Measurements from ENCODE around the gene BCL11A. TPM values are rescaled to one million over a fixed set of nuclear protein-coding genes. Genes with fewer than 3 reads are reported as not detected.

BCL11A gene
- total and polyA plus RNA-seq, 2 of the 13 experiments (the other 11 are each of a cell fraction or from before 2014, with no cell fraction given) = not detected

DNA sequence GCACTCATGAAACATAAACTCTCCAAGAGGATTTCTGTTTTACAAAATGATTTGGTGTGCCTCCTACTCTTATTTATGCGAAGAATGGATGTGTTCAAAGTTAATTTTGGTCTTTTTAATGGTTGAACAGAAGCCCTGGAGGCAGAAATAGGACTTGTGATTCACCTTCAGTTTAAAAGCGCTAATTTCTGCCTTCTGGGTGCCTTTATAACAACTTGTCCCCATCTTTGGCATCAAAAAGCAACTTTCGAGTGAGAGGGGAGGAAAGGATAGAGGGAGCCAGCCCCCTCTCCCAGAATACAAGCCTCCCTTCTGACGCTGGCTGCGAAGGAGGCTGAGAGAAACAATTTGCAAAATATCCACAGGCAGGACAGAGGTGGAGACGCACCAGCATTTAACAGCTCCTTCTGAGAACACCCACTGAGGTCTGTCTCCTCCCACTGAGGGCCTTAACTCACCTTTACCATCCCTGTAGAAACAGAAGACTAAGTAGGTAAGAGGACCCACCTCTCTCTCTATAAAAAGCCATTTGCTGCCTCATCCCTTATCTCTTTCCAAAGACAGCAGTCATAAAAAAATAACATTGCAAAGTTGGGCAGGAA lies 24.3 kb upstream of the BCL11A start (continued):
- TF ChIP-seq ZNF709 (CRISPR knock-in tag; IDR thresholded peaks at IDR 0.05) (no peak), ZNF343 (CRISPR knock-in tag; IDR thresholded peaks at IDR 0.05) (no peak), MBD4 (IDR thresholded peaks at IDR 0.05; ENCODE audit: borderline replicate concordance, low read length) (no peak), RBM22 (optimal IDR thresholded peaks at IDR 0.05; ENCODE audit: low read length) (no peak)

DNA sequence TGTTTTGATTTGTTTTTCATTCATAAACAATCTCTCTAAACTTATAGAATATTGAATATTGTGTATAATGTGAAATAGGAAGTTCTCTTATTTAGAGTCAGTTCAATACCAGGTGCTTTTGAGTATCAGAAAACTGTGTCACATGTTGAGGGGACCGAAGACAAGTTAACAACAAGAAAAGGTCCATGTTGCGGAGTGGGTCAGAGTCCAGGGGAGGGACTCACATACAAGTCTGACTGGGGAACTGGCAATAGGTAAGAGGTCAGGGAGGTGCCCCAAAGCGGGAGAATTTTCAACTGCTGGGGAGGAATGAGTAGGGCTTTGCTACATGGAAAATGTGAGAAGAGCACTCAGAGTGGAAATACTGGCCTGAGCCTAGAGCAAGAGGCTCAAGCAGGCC lies 19.8 kb upstream of the BCL11A start:
- no peak overlapping the region for H3K9ac ChIP-seq (ENCODE audit: insufficient read depth, low read depth, low read length)
- DNase-seq (ENCODE audit: low spot score) (no peak), FAIRE-seq (no peak), ATAC-seq (no peak)
- no peaks in the 10 kb centered on the region for H3K36me3 ChIP-seq (replicated peaks in 1 of 2; ENCODE audit: control insufficient read depth in 1 of 2, insufficient read depth in 2 of 2, low read length in 2 of 2)
- POLR2A ChIA-PET = no interaction called here
- TF ChIP-seq, protein P1, sequence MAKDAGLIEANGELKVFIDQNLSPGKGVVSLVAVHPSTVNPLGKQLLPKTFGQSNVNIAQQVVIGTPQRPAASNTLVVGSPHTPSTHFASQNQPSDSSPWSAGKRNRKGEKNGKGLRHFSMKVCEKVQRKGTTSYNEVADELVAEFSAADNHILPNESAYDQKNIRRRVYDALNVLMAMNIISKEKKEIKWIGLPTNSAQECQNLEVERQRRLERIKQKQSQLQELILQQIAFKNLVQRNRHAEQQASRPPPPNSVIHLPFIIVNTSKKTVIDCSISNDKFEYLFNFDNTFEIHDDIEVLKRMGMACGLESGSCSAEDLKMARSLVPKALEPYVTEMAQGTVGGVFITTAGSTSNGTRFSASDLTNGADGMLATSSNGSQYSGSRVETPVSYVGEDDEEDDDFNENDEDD (CRISPR knock-in tag; IDR thresholded peaks at IDR 0.05; ENCODE audit: borderline replicate concordance) = no peak
- CTCF ChIA-PET (ENCODE audit: low intra/inter-chr PET ratio, low total read pairs) = no interaction called here
- H3K79me2 ChIP-seq (ENCODE audit: insufficient read depth, low read length) = no peaks in the 10 kb centered on the region
- peaks cover 4 to 33% of the 10 kb centered on the region in 2 experiments for H3K27me3 ChIP-seq (ENCODE audit: control insufficient read depth in 1 of 2, insufficient read depth in 2 of 2, low read length in 2 of 2)
- in situ Hi-C loops (cut with HindIII; ENCODE audit: extremely low pct_ligation_motif_present, low pct_unique_long_range_greater_than_20kb) (no loop called here), intact Hi-C loops (cut with micrococcal nuclease; ENCODE audit: unreplicated experiment) (no loop called here)
- WGBS (ENCODE audit: low lambda C conversion rate) = 19% methylated on average over 3 of the region's 3 CpGs
- no peak overlapping the region for H2AFZ ChIP-seq (ENCODE audit: low read length)
- H4K20me1 ChIP-seq (ENCODE audit: insufficient read depth, low read length) = no peaks in the 10 kb centered on the region
- H3K4me3 ChIP-seq (replicated peaks in 1 of 3; ENCODE audit: insufficient read depth in 1 of 3, low read depth in 2 of 3, low read length in 3 of 3) = no peak overlapping the region
- no peak overlapping the region for H3K4me2 ChIP-seq (ENCODE audit: low read depth, low read length)
- no peaks in the 10 kb centered on the region for H3K9me3 ChIP-seq (ENCODE audit: low read length)
- H3K4me1 ChIP-seq (ENCODE audit: insufficient read depth, low read length) = no peaks in the 10 kb centered on the region
- no TSS peak for BruUV-seq (replicated peaks)
- no peak overlapping the region for H3K27ac ChIP-seq (ENCODE audit: extremely low read length, insufficient read depth, low read length)

DNA sequence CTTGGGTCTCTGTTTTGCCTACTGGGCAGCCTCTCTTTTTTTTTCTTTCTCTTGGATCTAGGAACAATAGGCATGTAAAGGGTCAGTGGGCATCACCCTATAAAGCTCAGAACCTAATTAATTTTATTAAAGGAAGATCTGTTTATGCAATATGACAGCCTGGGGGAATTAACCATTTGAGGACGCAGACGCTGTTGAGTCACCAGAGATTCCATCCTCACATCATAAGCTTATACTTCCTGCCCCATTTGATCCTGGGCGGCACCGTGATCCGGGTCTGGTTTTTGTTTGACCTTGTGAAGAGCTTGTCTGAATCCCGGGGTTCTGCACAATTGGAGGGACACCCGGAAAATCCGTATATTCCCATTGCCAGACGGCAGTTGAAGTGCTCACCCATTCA lies 16.8 kb upstream of the BCL11A start:
- Histone ChIP-seq H2AFZ (ENCODE audit: low read length) (no peak overlapping the region), H3K27me3 (ENCODE audit: control insufficient read depth in 1 of 2, insufficient read depth in 2 of 2, low read length in 2 of 2) (peaks cover 4 to 43% of the 10 kb centered on the region in 2 experiments), H4K20me1 (ENCODE audit: insufficient read depth, low read length) (no peaks in the 10 kb centered on the region), H3K4me3 (replicated peaks in 1 of 3; ENCODE audit: insufficient read depth in 1 of 3, low read depth in 2 of 3, low read length in 3 of 3) (no peak overlapping the region), H3K36me3 (replicated peaks in 1 of 2; ENCODE audit: control insufficient read depth in 1 of 2, insufficient read depth in 2 of 2, low read length in 2 of 2) (no peaks in the 10 kb centered on the region), H3K27ac (ENCODE audit: extremely low read length, insufficient read depth, low read length) (no peak overlapping the region), H3K9ac (ENCODE audit: insufficient read depth, low read depth, low read length) (no peak overlapping the region), H3K79me2 (ENCODE audit: insufficient read depth, low read length) (no peaks in the 10 kb centered on the region), H3K4me1 (ENCODE audit: insufficient read depth, low read length) (no peaks in the 10 kb centered on the region), H3K9me3 (ENCODE audit: low read length) (no peaks in the 10 kb centered on the region), H3K4me2 (ENCODE audit: low read depth, low read length) (no peak overlapping the region)
- POLR2A ChIA-PET = no interaction called here
- WGBS (ENCODE audit: low lambda C conversion rate) = 4% methylated on average over 9 of the region's 9 CpGs
- CTCF ChIA-PET (ENCODE audit: low intra/inter-chr PET ratio, low total read pairs) = no interaction called here
- ATAC-seq (no peak), DNase-seq (ENCODE audit: low spot score) (no peak), FAIRE-seq (no peak)
- no TSS peak for BruUV-seq (replicated peaks)
- in situ Hi-C loops (cut with HindIII; ENCODE audit: extremely low pct_ligation_motif_present, low pct_unique_long_range_greater_than_20kb) = no loop called here
- intact Hi-C loops (cut with micrococcal nuclease; ENCODE audit: unreplicated experiment) = no loop called here
- TF ChIP-seq FOXA3 (CRISPR knock-in tag; IDR thresholded peaks at IDR 0.05) (no peak), ZNF788 (CRISPR knock-in tag; IDR thresholded peaks at IDR 0.05; ENCODE audit: borderline replicate concordance) (no peak), USF2 (IDR thresholded peaks at IDR 0.05; ENCODE audit: low read depth, low read length) (no peak), USF2 (CRISPR knock-in tag; IDR thresholded peaks at IDR 0.05; ENCODE audit: borderline replicate concordance) (no peak), KDM3A (CRISPR knock-in tag; IDR thresholded peaks at IDR 0.05; ENCODE audit: low read depth) (no peak), POGK (CRISPR knock-in tag; conservative IDR thresholded peaks at IDR 0.05) (no peak)
- TF ChIP-seq, protein P2, sequence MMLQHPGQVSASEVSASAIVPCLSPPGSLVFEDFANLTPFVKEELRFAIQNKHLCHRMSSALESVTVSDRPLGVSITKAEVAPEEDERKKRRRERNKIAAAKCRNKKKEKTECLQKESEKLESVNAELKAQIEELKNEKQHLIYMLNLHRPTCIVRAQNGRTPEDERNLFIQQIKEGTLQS (CRISPR knock-in tag; IDR thresholded peaks at IDR 0.05) = no peak

All from HepG2 (cell line).